HG02973 (cell line): ENCODE results near the gene LRRC45.

Experiments used
- ATAC-seq: cut with Tn5 transposase; IDR thresholded peaks from one replicate; pipeline ENCODE4 v1.9.1; 2021; ENCODE audit warnings: moderate library complexity; ENCODE audit not compliant: unreplicated experiment

The LRRC45 gene

GRCh38 chr17:82061047-82061925, 38.2 kb downstream of the LRRC45 start:
- ATAC-seq: no peak

- ATAC-seq: no peak
These were observed 39.2 kb downstream of the LRRC45 start for GRCh38 chr17:82062076-82062983.

- no peak for ATAC-seq
These were observed 39.9 kb downstream of the LRRC45 start for GRCh38 chr17:82062984-82063368.

- no peak for ATAC-seq
These were observed 40.6 kb downstream of the LRRC45 start for GRCh38 chr17:82063424-82064415.

- no peak for ATAC-seq
These were observed 41.5 kb downstream of the LRRC45 start for GRCh38 chr17:82064433-82065192.

GRCh38 chr17:82065193-82065637, 42.1 kb downstream of the LRRC45 start:
- no peak for ATAC-seq

GRCh38 chr17:82065638-82066303, 42.7 kb downstream of the LRRC45 start, which contains the start of gene DUS1L:
DUS1L (minus strand) TSS chr17:82065804; CDS start chr17:82065059, 745 bp downstream.
- ATAC-seq: no peak

GRCh38 chr17:82070611-82071010, 47.5 kb downstream of the LRRC45 start:
- no peak for ATAC-seq

- no peak for ATAC-seq
These were observed 49.7 kb downstream of the LRRC45 start for GRCh38 chr17:82072827-82073226.

- no peak for ATAC-seq
These were observed 50.3 kb downstream of the LRRC45 start for GRCh38 chr17:82073446-82073845.

- no peak for ATAC-seq
These were observed 53.1 kb downstream of the LRRC45 start for GRCh38 chr17:82076018-82076784.

- ATAC-seq: no peak
These were observed 53.9 kb downstream of the LRRC45 start for GRCh38 chr17:82076785-82077591.

- ATAC-seq: no peak
These were observed 54.7 kb downstream of the LRRC45 start for GRCh38 chr17:82077617-82078358.

GRCh38 chr17:82078433-82078832, 55.3 kb downstream of the LRRC45 start:
- ATAC-seq: no peak

GRCh38 chr17:82079001-82079677, 56.0 kb downstream of the LRRC45 start:
- no peak for ATAC-seq

GRCh38 chr17:82080048-82080788, 57.1 kb downstream of the LRRC45 start:
- ATAC-seq: no peak
